Astrocyte (in vitro differentiated cells and primary cell): ENCODE measurements around the gene RMRP.

ENCODE experiments used
- CTCF ChIP-seq: IDR thresholded peaks from 2 replicates; pipeline ENCODE4 v1.5.1; 2011; ENCODE audit warnings: low read depth, mild to moderate bottlenecking, inconsistent platforms, low read length, moderate library complexity; ENCODE audit not compliant: insufficient read depth
- EZH2 ChIP-seq: IDR thresholded peaks from 2 replicates; pipeline ENCODE4 v1.6.1; 2012; ENCODE audit warnings: mild to moderate bottlenecking, low read length, inconsistent platforms; ENCODE audit not compliant: insufficient read depth

GRCh38 chr9:35688558-35689541 lies 31.0 kb upstream of the RMRP start:
- TF ChIP-seq CTCF (no peak), EZH2 (no peak)
